RWPE2 (cell line): ENCODE measurements around the gene SHROOM3.

Experiments used
- ATAC-seq: fragments of 200-7000 bp; cut with Tn5 transposase; 3 replicates; pipeline ENCODE4 v1.9.1; 2021; ENCODE audit warnings: low read depth
- DNase-seq: peaks from one replicate; pipeline ENCODE4 v3.0.0-alpha.2; 2020; ENCODE audit warnings: low spot score
- H3K27ac ChIP-seq: fragments of 450-650 bp; 2 replicates; pipeline ENCODE4 v1.5.1; 2017; ENCODE audit warnings: mild to moderate bottlenecking; ENCODE audit not compliant: poor library complexity, severe bottlenecking
- H3K27me3 ChIP-seq: fragments of 250-450 bp; sonication (Bioruptor Pico); 2 replicates; pipeline ENCODE4 v1.5.1; 2021; ENCODE audit warnings: mild to moderate bottlenecking, moderate library complexity; ENCODE audit not compliant: insufficient read depth, poor library complexity, severe bottlenecking
- H3K36me3 ChIP-seq: fragments of 250-450 bp; sonication (Bioruptor Pico); 2 replicates; pipeline ENCODE4 v1.5.1; 2020; ENCODE audit warnings: low read depth, mild to moderate bottlenecking, moderate library complexity
- H3K4me1 ChIP-seq: fragments of 250-450 bp; sonication (Bioruptor Pico); 2 replicates; pipeline ENCODE4 v1.5.1; 2021; ENCODE audit warnings: mild to moderate bottlenecking, moderate library complexity; ENCODE audit not compliant: insufficient read depth, poor library complexity, severe bottlenecking
- H3K4me3 ChIP-seq: fragments of 250-450 bp; sonication (Bioruptor Pico); 2 replicates; pipeline ENCODE4 v1.5.1; 2021; ENCODE audit warnings: mild to moderate bottlenecking, moderate library complexity; ENCODE audit not compliant: severe bottlenecking
- H3K9me3 ChIP-seq: fragments of 250-450 bp; sonication (Bioruptor Pico); 2 replicates; pipeline ENCODE4 v1.5.1; 2021; ENCODE audit warnings: mild to moderate bottlenecking, moderate library complexity; ENCODE audit not compliant: severe bottlenecking
- CTCF ChIP-seq: fragments of 450-650 bp; IDR thresholded peaks from one replicate; pipeline ENCODE4 v1.5.1; 2017; ENCODE audit warnings: mild to moderate bottlenecking, moderate library complexity; ENCODE audit not compliant: poor library complexity, severe bottlenecking

SHROOM3 gene

GRCh38 chr4:76670631-76671030 is 235.6 kb downstream of the SHROOM3 start:
- Histone ChIP-seq H3K27me3 (no peaks in the 10 kb centered on the region), H3K9me3 (no peaks in the 10 kb centered on the region), H3K27ac (no peak overlapping the region), H3K4me3 (no peak overlapping the region), H3K36me3 (no peaks in the 10 kb centered on the region), H3K4me1 (peaks cover 19% of the 10 kb centered on the region)
- DNase-seq = no peak
- ATAC-seq = no peak
- TF ChIP-seq CTCF = no peak

- no peak for DNase-seq
- TF ChIP-seq CTCF = no peak
Measured at GRCh38 chr4:76673362-76673761, 238.3 kb downstream of the SHROOM3 start.

GRCh38 chr4:76674983-76675382 is 240.0 kb downstream of the SHROOM3 start:
- DNase-seq (no peak), ATAC-seq (no peak)
- Histone ChIP-seq H3K4me3 (no peak overlapping the region), H3K27me3 (no peaks in the 10 kb centered on the region), H3K9me3 (no peaks in the 10 kb centered on the region), H3K36me3 (no peaks in the 10 kb centered on the region), H3K4me1 (peaks cover 2% of the 10 kb centered on the region), H3K27ac (no peak overlapping the region)
- no peak for TF ChIP-seq CTCF

More at GRCh38 chr4:76673362-76673761, 238.3 kb downstream of the SHROOM3 start:
- Histone ChIP-seq H3K27ac (no peak overlapping the region), H3K9me3 (no peaks in the 10 kb centered on the region), H3K4me1 (peaks cover 2% of the 10 kb centered on the region), H3K36me3 (no peaks in the 10 kb centered on the region), H3K27me3 (no peaks in the 10 kb centered on the region), H3K4me3 (no peak overlapping the region)
- ATAC-seq = no peak

GRCh38 chr4:76677571-76678326 is 242.7 kb downstream of the SHROOM3 start:
- H3K9me3 ChIP-seq = no peaks in the 10 kb centered on the region
- ATAC-seq (no peak), DNase-seq (no peak)

More at GRCh38 chr4:76677571-76678326, 242.7 kb downstream of the SHROOM3 start:
- Histone ChIP-seq H3K4me3 (no peak overlapping the region), H3K36me3 (no peaks in the 10 kb centered on the region), H3K4me1 (peaks cover 2% of the 10 kb centered on the region), H3K27ac (no peak overlapping the region), H3K27me3 (no peaks in the 10 kb centered on the region)
- TF ChIP-seq CTCF = no peak
